ENCODE data around the gene SNX27.
"Not testable (repeated sequence)": the region's sequence is repeated elsewhere in the genome, so short reads cannot be mapped to it uniquely, and the experiment has no call there.

SNX27 gene

GRCh38 chr1:151604291-151604690 is 7.6 kb upstream of the SNX27 start:
- no peak for DNase-seq

GRCh38 chr1:151606384-151606783 is 5.5 kb upstream of the SNX27 start:
- DNase-seq = no peak

GRCh38 chr1:151606857-151607256 is 5.0 kb upstream of the SNX27 start:
- DNase-seq = no peak

GRCh38 chr1:151610142-151610541 is 1.7 kb upstream of the SNX27 start:
- no peak for DNase-seq

- no peak for DNase-seq
These were observed 511 bp upstream of the SNX27 start for GRCh38 chr1:151611288-151611790.

- peak; percentile 60 for DNase-seq
These were observed 841 bp downstream of the SNX27 start for GRCh38 chr1:151612501-151613281.

- no peak for DNase-seq
These were observed 1.5 kb downstream of the SNX27 start for GRCh38 chr1:151613282-151613780.

GRCh38 chr1:151615711-151616504 is 4.1 kb downstream of the SNX27 start:
- no peak for DNase-seq

- no peak for DNase-seq
These were observed 4.6 kb downstream of the SNX27 start for GRCh38 chr1:151616505-151616849.

- DNase-seq = no peak
These were observed 6.2 kb downstream of the SNX27 start for GRCh38 chr1:151618003-151618402.

GRCh38 chr1:151618470-151618869 is 6.6 kb downstream of the SNX27 start:
- DNase-seq = no peak

GRCh38 chr1:151618996-151619395 is 7.1 kb downstream of the SNX27 start:
- not testable (repeated sequence) for DNase-seq

- DNase-seq = no peak
These were observed 7.7 kb downstream of the SNX27 start for GRCh38 chr1:151619489-151620093.

- no peak for DNase-seq
These were observed 8.4 kb downstream of the SNX27 start for GRCh38 chr1:151620286-151620685.

- no peak for DNase-seq
These were observed 9.5 kb downstream of the SNX27 start for GRCh38 chr1:151621351-151621750.

- no peak for DNase-seq
These were observed 12.9 kb downstream of the SNX27 start for GRCh38 chr1:151624783-151625182.

GRCh38 chr1:151626740-151627334 is 15.0 kb downstream of the SNX27 start:
- DNase-seq = no peak

GRCh38 chr1:151629278-151629677 is 17.4 kb downstream of the SNX27 start:
- no peak for DNase-seq

GRCh38 chr1:151635479-151636072 is 23.7 kb downstream of the SNX27 start:
- DNase-seq = no peak

GRCh38 chr1:151638074-151638775 is 26.4 kb downstream of the SNX27 start:
- DNase-seq = no peak

- no peak for DNase-seq
These were observed 27.0 kb downstream of the SNX27 start for GRCh38 chr1:151638812-151639211.

- DNase-seq = no peak
These were observed 27.6 kb downstream of the SNX27 start for GRCh38 chr1:151639466-151639865.
